Lower leg skin (tissue), 3 donors: ENCODE results near the gene POTEM.
"Not testable (repeated sequence)": the region's sequence is repeated elsewhere in the genome, so short reads cannot be mapped to it uniquely, and the experiment has no call there.

Source experiments
- CTCF ChIP-seq, 3 donors: fragments of 450-650 bp; IDR thresholded peaks; one replicate each; pipeline ENCODE4 v1.5.1; 2016; ENCODE audit warnings: antibody characterized with exemption in 3 of 3, mild to moderate bottlenecking in 3 of 3, moderate library complexity in 2 of 3
- POLR2A ChIP-seq, 2 donors: fragments of 450-650 bp; IDR thresholded peaks; one replicate each; pipeline ENCODE4 v1.6.1; 2016 to 2017; ENCODE audit warnings: antibody characterized with exemption in 2 of 2, mild to moderate bottlenecking in 1 of 2, moderate library complexity in 1 of 2

- not testable (repeated sequence) for TF ChIP-seq POLR2A, CTCF (IDR thresholded peaks at IDR 0.05)
Measured at GRCh38 chr14:19043384-19043783, 76.2 kb downstream of the POTEM start.
